ENCODE data around the gene ATP2A2. TPM values are rescaled to one million over a fixed set of nuclear protein-coding genes. Genes with fewer than 3 reads are reported as not detected.

ATP2A2 gene
- total and polyA plus RNA-seq, 12 donors, result 316 to 4,750 (median 1,535) TPM

DNA sequence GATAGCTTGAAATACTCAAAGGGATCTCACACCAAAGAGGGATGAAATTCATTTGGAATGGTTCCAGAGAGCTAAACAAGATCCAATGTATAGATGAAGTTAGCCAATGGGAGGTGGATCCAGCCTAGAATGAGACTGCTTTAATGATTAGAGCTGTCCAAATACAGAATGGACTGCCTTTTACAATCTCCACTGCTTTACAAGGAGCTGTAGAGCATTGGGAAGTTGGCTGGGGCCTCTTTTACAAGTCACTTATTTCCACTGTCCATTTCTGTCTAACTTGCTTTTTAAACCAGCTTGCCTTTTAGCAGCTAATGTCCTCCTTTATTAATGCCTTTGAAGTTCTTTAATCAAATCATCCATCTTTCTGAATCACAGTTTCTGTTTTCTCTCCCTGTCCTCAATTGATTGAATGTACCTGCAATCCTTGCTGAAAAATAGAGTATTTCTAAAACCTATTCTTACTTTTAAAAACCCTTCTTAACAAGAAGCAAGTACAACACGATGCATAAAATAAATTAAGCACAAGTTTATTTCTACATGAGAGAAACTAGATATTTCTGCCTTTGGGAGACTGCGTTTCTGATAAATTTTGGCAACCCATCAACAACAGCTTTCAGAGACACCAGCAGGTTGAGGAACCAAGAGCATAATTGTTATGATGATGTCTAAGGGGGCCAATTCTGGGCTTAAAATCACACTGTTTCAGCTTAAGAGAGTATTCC is 3.4 kb upstream of the ATP2A2 start:
- Histone ChIP-seq H3K27ac (peak overlapping the region in 7 of 10 donors; percentile 8 to 97 (median 40)), H3K9me3 (no peaks in the 10 kb centered on the region), H3K4me1 (peaks cover 0 to 25% (median 14%) of the 10 kb centered on the region in 9 donors), H3K36me3 (peaks cover 0 to 6% (median 0%) of the 10 kb centered on the region in 9 donors), H3K4me3 (no peak overlapping the region), H3K27me3 (no peaks in the 10 kb centered on the region)
- 31 to 37% methylated on average over 2 of the region's 2 CpGs for WGBS, 2 donors
- no peak for DNase-seq
- TF ChIP-seq, protein P1, sequence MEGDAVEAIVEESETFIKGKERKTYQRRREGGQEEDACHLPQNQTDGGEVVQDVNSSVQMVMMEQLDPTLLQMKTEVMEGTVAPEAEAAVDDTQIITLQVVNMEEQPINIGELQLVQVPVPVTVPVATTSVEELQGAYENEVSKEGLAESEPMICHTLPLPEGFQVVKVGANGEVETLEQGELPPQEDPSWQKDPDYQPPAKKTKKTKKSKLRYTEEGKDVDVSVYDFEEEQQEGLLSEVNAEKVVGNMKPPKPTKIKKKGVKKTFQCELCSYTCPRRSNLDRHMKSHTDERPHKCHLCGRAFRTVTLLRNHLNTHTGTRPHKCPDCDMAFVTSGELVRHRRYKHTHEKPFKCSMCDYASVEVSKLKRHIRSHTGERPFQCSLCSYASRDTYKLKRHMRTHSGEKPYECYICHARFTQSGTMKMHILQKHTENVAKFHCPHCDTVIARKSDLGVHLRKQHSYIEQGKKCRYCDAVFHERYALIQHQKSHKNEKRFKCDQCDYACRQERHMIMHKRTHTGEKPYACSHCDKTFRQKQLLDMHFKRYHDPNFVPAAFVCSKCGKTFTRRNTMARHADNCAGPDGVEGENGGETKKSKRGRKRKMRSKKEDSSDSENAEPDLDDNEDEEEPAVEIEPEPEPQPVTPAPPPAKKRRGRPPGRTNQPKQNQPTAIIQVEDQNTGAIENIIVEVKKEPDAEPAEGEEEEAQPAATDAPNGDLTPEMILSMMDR (IDR thresholded peaks at IDR 0.05), result no peak
- intact Hi-C loops (cut with DNase I), result loop anchor here in 1 of 10 donors (5.0 kb wide), 1 partner anchor 50 kb away; no protein-coding TSS in a partner anchor
- no peak for ATAC-seq

DNA sequence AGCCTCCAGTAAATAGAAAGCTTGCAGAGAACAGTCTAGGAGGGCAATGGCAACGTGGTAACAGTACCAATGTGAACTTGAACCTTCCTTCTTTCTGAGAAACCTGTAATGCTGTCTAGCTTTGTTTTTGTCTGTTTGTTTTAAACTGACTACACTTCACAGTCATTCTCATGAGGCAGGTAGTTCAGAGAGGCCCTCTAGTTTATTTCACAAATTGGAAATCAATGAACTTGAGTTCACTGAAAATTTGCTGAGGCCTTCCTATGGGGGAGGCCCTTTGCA is 2.9 kb upstream of the ATP2A2 start:
- Histone ChIP-seq H3K4me3 (no peak overlapping the region), H3K4me1 (peaks cover 0 to 30% (median 20%) of the 10 kb centered on the region in 9 donors), H3K36me3 (peaks cover 0 to 11% (median 0%) of the 10 kb centered on the region in 9 donors), H3K27ac (peak overlapping the region in 7 of 10 donors; percentile 8 to 97 (median 40)), H3K9me3 (no peaks in the 10 kb centered on the region), H3K27me3 (no peaks in the 10 kb centered on the region)
- 57 to 74% methylated on average over 1 of the region's 1 CpG for WGBS, 2 donors
- no peak for ATAC-seq
- intact Hi-C loops (cut with DNase I), result loop anchor here in 1 of 10 donors (5.0 kb wide), 1 partner anchor 49 kb away; no protein-coding TSS in a partner anchor
- TF ChIP-seq, protein P1 (IDR thresholded peaks at IDR 0.05), result no peak
- DNase-seq, result no peak

DNA sequence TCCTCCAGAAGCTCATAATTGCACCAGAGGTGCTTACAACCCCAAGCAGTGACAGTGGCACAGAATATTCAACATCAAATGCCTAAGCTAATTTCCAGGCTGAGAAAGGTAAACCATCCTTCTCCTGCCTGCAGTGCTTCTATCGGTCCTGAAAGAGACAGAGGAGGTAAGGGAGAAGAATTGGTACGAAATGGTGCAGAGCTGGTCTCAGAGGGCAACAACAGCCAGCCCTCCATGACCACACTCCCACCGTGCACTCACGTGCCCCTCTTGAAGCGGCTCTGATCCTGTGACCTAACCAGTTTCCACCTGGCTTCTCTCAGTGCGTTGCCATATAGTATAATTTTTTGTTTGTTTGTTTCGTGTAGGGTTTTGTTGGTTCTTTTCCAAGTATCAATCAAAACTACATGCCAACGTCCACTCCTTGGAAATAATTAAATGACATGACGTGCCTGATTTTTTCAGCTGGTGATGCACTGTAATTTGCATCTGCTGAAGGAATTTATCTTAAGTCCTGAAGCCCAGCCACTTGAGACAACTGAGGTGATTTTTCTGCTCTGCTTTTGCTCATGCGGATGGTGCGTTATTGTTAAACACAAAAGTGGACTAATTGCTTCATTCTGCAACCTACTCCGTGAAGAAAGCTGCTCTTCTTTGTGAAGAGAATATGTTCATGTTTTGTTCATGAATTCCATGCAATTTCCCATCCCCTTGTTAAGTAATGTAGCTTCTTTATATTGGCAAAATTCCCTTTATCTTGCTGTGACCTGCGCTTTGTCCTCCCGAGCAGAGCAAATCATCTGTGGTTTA is 1.3 kb upstream of the ATP2A2 start:
- TF ChIP-seq, protein P1 (IDR thresholded peaks at IDR 0.05), result no peak
- Histone ChIP-seq H3K4me3 (peak overlapping the region; percentile 76 to 96 (median 91)), H3K36me3 (peaks cover 0 to 27% (median 4%) of the 10 kb centered on the region in 9 donors), H3K9me3 (no peaks in the 10 kb centered on the region), H3K27ac (peak overlapping the region; percentile 94 to 100 (median 99)), H3K27me3 (no peaks in the 10 kb centered on the region), H3K4me1 (peaks cover 0 to 46% (median 35%) of the 10 kb centered on the region in 9 donors)
- DNase-seq, result no peak
- 40 to 53% methylated on average over 14 of the region's 14 CpGs for WGBS, 2 donors
- no peak for ATAC-seq
- intact Hi-C loops (cut with DNase I), result loop anchor here in 7 of 10 donors (2.0 to 10.0 kb wide), 8 partner anchors 27 to 177 kb away; no protein-coding TSS in a partner anchor

DNA sequence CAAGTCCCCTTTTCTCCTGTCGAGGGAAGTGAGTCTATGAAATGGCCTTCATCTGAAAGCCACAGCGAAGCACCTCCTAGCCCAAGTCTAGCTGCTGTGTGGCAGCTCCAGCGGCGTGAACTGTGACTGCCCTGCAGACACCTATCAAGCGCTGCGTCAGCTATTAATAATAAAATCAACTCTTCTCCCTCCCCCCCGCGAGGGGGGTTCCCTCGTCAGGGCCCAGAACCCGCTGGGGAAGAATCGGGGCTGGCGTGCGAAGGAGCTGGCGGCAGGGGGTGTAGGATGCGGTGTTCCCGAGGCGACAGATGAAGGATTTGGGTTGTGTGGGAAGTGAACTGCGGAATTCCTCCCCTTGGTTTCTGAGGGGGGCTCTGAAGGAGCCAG is 662 bp upstream of the ATP2A2 start:
- peaks cover 0 to 52% (median 41%) of the 10 kb centered on the region in 9 donors for H3K4me1 ChIP-seq
- DNase-seq (peak; percentile 60 to 63), ATAC-seq (peak; percentile 10 to 78 (median 62))
- TF ChIP-seq, protein P1 (IDR thresholded peaks at IDR 0.05), result peak in 2 of 9 donors; percentile 14 to 17
- H3K9me3 ChIP-seq, result no peaks in the 10 kb centered on the region
- H3K4me3 ChIP-seq, result peak overlapping the region; percentile 76 to 96 (median 91)
- peak overlapping the region; percentile 94 to 100 (median 99) for H3K27ac ChIP-seq
- no peaks in the 10 kb centered on the region for H3K27me3 ChIP-seq
- H3K36me3 ChIP-seq, result peaks cover 0 to 33% (median 8%) of the 10 kb centered on the region in 9 donors
- 1% methylated on average over 18 of the region's 18 CpGs for WGBS, 2 donors
- intact Hi-C loops (cut with DNase I), result loop anchor here in 7 of 10 donors (2.0 to 10.0 kb wide), 7 partner anchors 28 to 178 kb away; no protein-coding TSS in a partner anchor

All from heart right ventricle (tissue), 16 donors.